Activated CD8-positive, alpha-beta T cell treated with anti-CD3 and anti-CD28 coated beads for 36 hours (primary cell): ENCODE data around the gene STXBP4. TPM values are rescaled to one million over a fixed set of nuclear protein-coding genes. Genes with fewer than 3 reads are reported as not detected.

Experiments
- ATAC-seq: fragments of 200-7000 bp; cut with Tn5 transposase; one replicate; pipeline ENCODE4 v1.10.0; 2021; ENCODE audit warnings: mild to moderate bottlenecking, moderate library complexity
- CTCF ChIA-PET: fragments of 350-600 bp; sonication (Branson Sonifier 250); formaldehyde crosslinking; loops from one replicate; lab custom pipeline; 2021; ENCODE audit warnings: antibody characterized with exemption; lab: Charles Lee
- POLR2A ChIA-PET: fragments of 350-600 bp; sonication (Branson Sonifier 250); formaldehyde crosslinking; loops from one replicate; lab custom pipeline; 2021; ENCODE audit warnings: antibody characterized with exemption; lab: Charles Lee
- DNase-seq: peaks from one replicate; pipeline ENCODE4 v3.0.0-alpha.2; 2020
- H3K27ac Mint-ChIP-seq: one replicate; pipeline ENCODE4 v1.8.0; 2021; ENCODE audit warnings: mild to moderate bottlenecking, mixed read lengths
- H3K27me3 Mint-ChIP-seq: one replicate; pipeline ENCODE4 v1.8.0; 2021; ENCODE audit warnings: mixed read lengths
- H3K36me3 Mint-ChIP-seq: one replicate; pipeline ENCODE4 v1.8.0; 2021; ENCODE audit warnings: low read depth, mixed read lengths
- H3K4me1 Mint-ChIP-seq: one replicate; pipeline ENCODE4 v1.8.0; 2021; ENCODE audit warnings: low read depth, mixed read lengths
- H3K4me3 Mint-ChIP-seq: one replicate; pipeline ENCODE4 v1.8.0; 2021; ENCODE audit warnings: mild to moderate bottlenecking, moderate library complexity, mixed read lengths
- H3K9me3 Mint-ChIP-seq: one replicate; pipeline ENCODE4 v1.8.0; 2021; ENCODE audit warnings: mixed read lengths
- intact Hi-C: fragments of 100-400 bp; cut with micrococcal nuclease; formaldehyde crosslinking; loops from one replicate; pipeline ENCODE4 v1.10.0; 2022
- total RNA-seq, 2 experiments: library from RNA; stranded (reverse); gene quantifications; one replicate each; pipeline ENCODE4 v1.2.3, GENCODE V29; 2021
- TF ChIP-seq, protein P1 (sequence below): fragments of 200-600 bp; IDR thresholded peaks from one replicate; pipeline ENCODE4 v1.8.0; 2022; ENCODE audit warnings: antibody characterized with exemption, mild to moderate bottlenecking

STXBP4 gene
- total RNA-seq, 2 experiments from 2014 or later = 4.8 to 6.4 TPM

DNA sequence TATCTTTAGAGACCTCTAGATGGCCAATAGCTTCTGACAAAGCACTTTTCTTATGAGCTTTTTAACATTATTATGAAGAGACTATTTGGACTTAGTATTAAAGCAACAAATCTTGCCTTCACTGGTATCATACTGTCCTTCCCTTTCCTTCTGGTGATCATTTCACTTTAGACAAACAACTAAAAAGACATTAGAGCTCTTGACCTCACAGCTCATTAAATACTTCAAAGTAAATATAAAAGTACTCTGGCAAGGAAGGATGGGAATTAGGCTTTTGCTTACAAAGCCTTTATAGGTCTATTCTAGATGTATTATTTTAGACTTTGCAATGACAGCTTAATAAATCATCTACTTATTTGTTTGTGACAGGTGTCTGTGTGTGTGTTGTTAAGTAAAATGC is 11.1 kb downstream of the STXBP4 start:
- Mint-ChIP-seq H3K9me3 (no peaks in the 10 kb centered on the region), H3K27ac (no peak overlapping the region), H3K27me3 (no peaks in the 10 kb centered on the region), H3K36me3 (peaks cover 7% of the 10 kb centered on the region), H3K4me3 (no peak overlapping the region), H3K4me1 (peaks cover 6% of the 10 kb centered on the region)
- ChIA-PET POLR2A (no interaction called here), CTCF (interaction anchor here (0.8 to 1.2 kb wide), 3 partner anchors 13 to 35 kb away, joined by 3 to 6 read pairs (median 3); no protein-coding TSS in a partner anchor)
- TF ChIP-seq, protein P1, sequence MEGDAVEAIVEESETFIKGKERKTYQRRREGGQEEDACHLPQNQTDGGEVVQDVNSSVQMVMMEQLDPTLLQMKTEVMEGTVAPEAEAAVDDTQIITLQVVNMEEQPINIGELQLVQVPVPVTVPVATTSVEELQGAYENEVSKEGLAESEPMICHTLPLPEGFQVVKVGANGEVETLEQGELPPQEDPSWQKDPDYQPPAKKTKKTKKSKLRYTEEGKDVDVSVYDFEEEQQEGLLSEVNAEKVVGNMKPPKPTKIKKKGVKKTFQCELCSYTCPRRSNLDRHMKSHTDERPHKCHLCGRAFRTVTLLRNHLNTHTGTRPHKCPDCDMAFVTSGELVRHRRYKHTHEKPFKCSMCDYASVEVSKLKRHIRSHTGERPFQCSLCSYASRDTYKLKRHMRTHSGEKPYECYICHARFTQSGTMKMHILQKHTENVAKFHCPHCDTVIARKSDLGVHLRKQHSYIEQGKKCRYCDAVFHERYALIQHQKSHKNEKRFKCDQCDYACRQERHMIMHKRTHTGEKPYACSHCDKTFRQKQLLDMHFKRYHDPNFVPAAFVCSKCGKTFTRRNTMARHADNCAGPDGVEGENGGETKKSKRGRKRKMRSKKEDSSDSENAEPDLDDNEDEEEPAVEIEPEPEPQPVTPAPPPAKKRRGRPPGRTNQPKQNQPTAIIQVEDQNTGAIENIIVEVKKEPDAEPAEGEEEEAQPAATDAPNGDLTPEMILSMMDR = no peak
- no peak for ATAC-seq
- intact Hi-C loops = no loop called here
- no peak for DNase-seq

DNA sequence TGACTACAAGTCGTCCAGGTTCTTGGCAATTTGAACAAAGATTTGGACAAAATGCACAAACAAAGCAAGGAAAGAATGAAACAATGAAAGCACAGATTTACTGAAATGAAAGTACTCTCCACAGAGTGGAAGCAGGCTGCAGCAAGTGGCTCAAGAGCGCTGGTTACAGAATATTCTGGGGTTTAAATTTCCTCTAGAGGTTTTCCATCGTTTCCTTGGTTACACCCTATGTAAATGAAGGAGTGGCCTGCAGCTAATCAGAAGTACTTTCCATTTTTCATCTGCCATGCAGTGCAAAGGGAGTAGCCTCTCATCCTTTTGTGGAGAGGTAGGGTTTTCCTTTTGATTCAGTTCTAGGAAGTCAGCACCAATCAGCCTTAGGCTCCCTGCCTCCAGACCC is 11.8 kb downstream of the STXBP4 start:
- H3K27ac Mint-ChIP-seq = no peak overlapping the region
- no peak for ATAC-seq
- peaks cover 6% of the 10 kb centered on the region for H3K4me1 Mint-ChIP-seq
- CTCF ChIA-PET = interaction anchor here (0.9 kb wide), 1 partner anchor 35 kb away, joined by 3 read pairs; no protein-coding TSS in a partner anchor
- POLR2A ChIA-PET = no interaction called here
- no peak overlapping the region for H3K4me3 Mint-ChIP-seq
- intact Hi-C loops = no loop called here
- peaks cover 7% of the 10 kb centered on the region for H3K36me3 Mint-ChIP-seq
- DNase-seq = no peak
- TF ChIP-seq, protein P1 = no peak
- H3K27me3 Mint-ChIP-seq = no peaks in the 10 kb centered on the region
- no peaks in the 10 kb centered on the region for H3K9me3 Mint-ChIP-seq

DNA sequence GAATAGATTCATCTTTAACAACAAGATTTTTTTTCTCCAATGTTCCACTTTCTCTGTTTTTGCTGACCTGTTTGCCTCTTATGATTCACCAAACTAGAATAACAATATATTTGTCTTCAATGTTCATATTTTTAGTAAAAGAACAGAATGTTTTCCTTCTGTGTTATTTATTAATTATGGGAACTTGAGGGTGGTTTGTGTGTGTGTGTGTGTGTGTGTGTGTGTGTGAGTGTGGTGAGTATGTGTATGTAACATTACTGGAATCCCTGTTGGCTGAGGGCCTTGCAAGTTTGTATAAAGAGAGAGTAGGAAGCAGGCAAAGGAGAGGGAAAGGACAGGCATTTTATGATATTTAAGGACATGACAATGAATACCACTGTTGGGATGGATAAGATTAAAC is 13.8 kb downstream of the STXBP4 start:
- ChIA-PET CTCF (no interaction called here), POLR2A (no interaction called here)
- H3K27me3 Mint-ChIP-seq = no peaks in the 10 kb centered on the region
- DNase-seq = no peak
- no peak overlapping the region for H3K4me3 Mint-ChIP-seq
- no peak overlapping the region for H3K27ac Mint-ChIP-seq
- ATAC-seq = no peak
- H3K9me3 Mint-ChIP-seq = no peaks in the 10 kb centered on the region
- H3K4me1 Mint-ChIP-seq = peaks cover 4% of the 10 kb centered on the region
- TF ChIP-seq, protein P1 = no peak
- intact Hi-C loops = no loop called here
- H3K36me3 Mint-ChIP-seq = peaks cover 7% of the 10 kb centered on the region

DNA sequence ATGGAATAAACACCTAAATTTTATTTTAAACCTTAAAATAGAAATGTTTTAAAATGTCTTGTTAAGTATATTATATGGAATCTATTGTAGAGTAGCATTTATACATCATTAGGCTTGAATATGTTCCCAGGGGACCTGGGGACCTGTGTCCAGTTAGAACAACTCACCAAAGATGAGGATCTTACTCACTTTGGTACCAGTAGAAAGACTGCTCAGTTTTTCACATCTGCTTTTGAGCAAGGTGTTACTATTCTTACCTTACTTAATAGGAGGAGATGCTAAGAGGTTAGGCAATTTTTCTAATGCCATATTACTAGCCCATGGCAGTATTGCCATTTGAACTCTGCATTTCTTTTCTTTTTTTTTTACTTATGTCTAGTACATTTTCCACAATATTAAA is 14.7 kb downstream of the STXBP4 start:
- H3K4me1 Mint-ChIP-seq = peaks cover 4% of the 10 kb centered on the region
- DNase-seq (no peak), ATAC-seq (no peak)
- no peak overlapping the region for H3K27ac Mint-ChIP-seq
- H3K9me3 Mint-ChIP-seq = no peaks in the 10 kb centered on the region
- H3K36me3 Mint-ChIP-seq = peaks cover 7% of the 10 kb centered on the region
- no peaks in the 10 kb centered on the region for H3K27me3 Mint-ChIP-seq
- CTCF ChIA-PET = no interaction called here
- TF ChIP-seq, protein P1 = no peak
- H3K4me3 Mint-ChIP-seq = no peak overlapping the region
- POLR2A ChIA-PET = no interaction called here
- intact Hi-C loops = no loop called here

DNA sequence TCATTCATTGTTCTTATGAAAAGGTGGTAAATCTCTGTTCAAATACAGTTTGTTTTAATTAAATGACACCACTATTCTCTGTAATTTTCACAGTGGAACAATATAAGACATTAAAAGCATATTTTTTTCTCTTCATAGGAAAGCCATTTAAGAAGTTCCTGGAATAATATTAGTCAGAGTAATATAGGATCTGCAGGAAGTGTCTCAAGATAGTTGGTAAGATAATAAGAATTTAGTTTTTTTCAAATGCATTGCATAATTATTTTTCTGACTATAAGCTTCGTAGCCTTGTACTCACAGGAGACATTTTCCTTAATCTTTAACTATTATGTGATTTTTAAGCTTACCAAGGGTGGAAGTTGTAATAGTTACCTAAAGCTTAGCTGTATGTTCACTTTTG is 16.9 kb downstream of the STXBP4 start:
- Mint-ChIP-seq H3K36me3 (peaks cover 3% of the 10 kb centered on the region), H3K4me3 (no peak overlapping the region), H3K9me3 (no peaks in the 10 kb centered on the region), H3K27me3 (no peaks in the 10 kb centered on the region), H3K27ac (no peak overlapping the region), H3K4me1 (no peaks in the 10 kb centered on the region)
- intact Hi-C loops = no loop called here
- TF ChIP-seq, protein P1 = no peak
- POLR2A ChIA-PET = no interaction called here
- ATAC-seq (no peak), DNase-seq (no peak)
- CTCF ChIA-PET = interaction anchor here (0.9 to 2.4 kb wide), 4 partner anchors 8 to 311 kb away, joined by 3 to 11 read pairs (median 4); no protein-coding TSS in a partner anchor
